Body of pancreas (tissue), 4 donors: ENCODE measurements around the gene TMEM250. TPM values are rescaled to one million over a fixed set of nuclear protein-coding genes. Genes with fewer than 3 reads are reported as not detected.

Source experiments
- ATAC-seq: fragments of 150-250 bp; one replicate; pipeline ENCODE4 v1.9.1; 2016
- DNase-seq, 4 donors: peaks; one replicate each; pipeline ENCODE4 v3.0.0-alpha.2; 2019
- H3K27ac ChIP-seq, 4 donors: fragments of 200-600 bp; sonication (generic); 1 replicate in 3 of 4; 2 replicates in 1 of 4; pipeline versions ENCODE4 v1.5.1 to v1.6.1; 2016 to 2019; ENCODE audit warnings: mild to moderate bottlenecking in 1 of 4, mixed read lengths in 1 of 4, moderate library complexity in 1 of 4
- H3K27me3 ChIP-seq, 2 donors: fragments of 200-600 bp; sonication (generic); one replicate each; pipeline ENCODE4 v1.6.0; 2016; ENCODE audit warnings: mild to moderate bottlenecking in 1 of 2
- H3K36me3 ChIP-seq, 2 donors: fragments of 200-600 bp; sonication (generic); replicated peaks in 1 of 2; 2 replicates each; pipeline ENCODE4 v1.5.1; 2016; ENCODE audit warnings: low read depth in 2 of 2; ENCODE audit not compliant: insufficient read depth in 1 of 2
- H3K4me1 ChIP-seq: fragments of 200-600 bp; sonication (generic); one replicate; pipeline ENCODE4 v1.6.0; 2016
- H3K4me3 ChIP-seq, 2 donors: fragments of 200-600 bp; sonication (generic); 1 replicate in 1 of 2; 2 replicates in 1 of 2; pipeline ENCODE4 v1.5.1; 2016 to 2019
- H3K9me3 ChIP-seq, 3 donors: fragments of 200-600 bp; sonication (generic); 1 replicate in 2 of 3; 2 replicates in 1 of 3; pipeline ENCODE4 v1.5.1; 2016
- CTCF ChIP-seq, 7 experiments: fragments of 450-650 bp in 4 of 7; fragments of 200-600 bp in 3 of 7; sonication (generic) in 3 of 7; IDR thresholded peaks; one replicate each; pipeline ENCODE4 v1.5.1; 2016 to 2019; ENCODE audit warnings: antibody characterized with exemption in 7 of 7
- POLR2A ChIP-seq, 3 donors: fragments of 450-650 bp; IDR thresholded peaks; one replicate each; pipeline ENCODE4 v1.6.1; 2016; ENCODE audit warnings: antibody characterized with exemption in 3 of 3, mild to moderate bottlenecking in 2 of 3
- WGBS, 2 donors: methylation state at CpG; one replicate each; pipeline ENCODE4 v1.1.5; 2017; 5-methylcytosine and 5-hydroxymethylcytosine counted together
- intact Hi-C: fragments of 100-400 bp; cut with DNase I; formaldehyde crosslinking; loops from one replicate; pipeline ENCODE4 v1.15.1; 2023
- total RNA-seq, 2 donors: library from RNA; depleted of rRNA; stranded (reverse); fragments of >200 nt; gene quantifications; one replicate each; pipeline ENCODE4 v1.1.0, GENCODE V29; 2016

TMEM250 gene
- total RNA-seq, 2 donors from 2014 or later, result 21.3 to 47.1 TPM

GRCh38 chr9:136075881-136076678 is 42.6 kb downstream of the TMEM250 start:
- no peak overlapping the region for H3K4me3 ChIP-seq
- H3K4me1 ChIP-seq, result peaks cover 17% of the 10 kb centered on the region
- no peak for TF ChIP-seq POLR2A (IDR thresholded peaks at IDR 0.05)
- no peaks in the 10 kb centered on the region for H3K27me3 ChIP-seq
- H3K27ac ChIP-seq, result no peak overlapping the region
- no peaks in the 10 kb centered on the region for H3K9me3 ChIP-seq
- DNase-seq (no peak), ATAC-seq (no peak)
- 70 to 85% methylated on average over 24 to 26 of the region's 26 CpGs for WGBS, 2 donors
- no peaks in the 10 kb centered on the region for H3K36me3 ChIP-seq
- intact Hi-C loops, result no loop called here

- Histone ChIP-seq H3K9me3 (no peaks in the 10 kb centered on the region), H3K36me3 (no peaks in the 10 kb centered on the region), H3K27me3 (no peaks in the 10 kb centered on the region), H3K4me3 (no peak overlapping the region), H3K4me1 (peaks cover 11% of the 10 kb centered on the region), H3K27ac (no peak overlapping the region)
- DNase-seq (no peak), ATAC-seq (no peak)
- TF ChIP-seq CTCF (IDR thresholded peaks at IDR 0.05), result no peak
- intact Hi-C loops, result no loop called here
- WGBS, 2 donors, result 86 to 91% methylated on average over 24 to 35 of the region's 35 CpGs
Measured at GRCh38 chr9:136075134-136075841, 43.4 kb downstream of the TMEM250 start.

- Histone ChIP-seq H3K36me3 (no peaks in the 10 kb centered on the region), H3K27ac (no peak overlapping the region), H3K9me3 (no peaks in the 10 kb centered on the region), H3K27me3 (no peaks in the 10 kb centered on the region), H3K4me1 (peaks cover 6% of the 10 kb centered on the region), H3K4me3 (no peak overlapping the region)
- intact Hi-C loops, result no loop called here
- no peak for TF ChIP-seq POLR2A (IDR thresholded peaks at IDR 0.05)
- no peak for TF ChIP-seq CTCF (IDR thresholded peaks at IDR 0.05)
- WGBS, 2 donors, result 89 to 92% methylated on average over 6 to 28 of the region's 28 CpGs
- ATAC-seq (no peak), DNase-seq (no peak)
Measured at GRCh38 chr9:136074706-136075105, 44.0 kb downstream of the TMEM250 start.

Other genes starting within 250 kb of the TMEM250 start
- 10 to 100 TPM; 14.8 to 30.3 TPM for gene CAMSAP1, start 211.3 kb downstream of the TMEM250 start, total RNA-seq
- gene UBAC1, start 157.5 kb downstream of the TMEM250 start, total RNA-seq, result 10 to 100 TPM; 17.4 to 25.4 TPM
- gene NACC2, start 23.6 kb downstream of the TMEM250 start, total RNA-seq, result 10 to 100 TPM; 16.6 to 21.1 TPM
- not detected for gene LHX3, start 86.3 kb upstream of the TMEM250 start, total RNA-seq
- 10 to 100 TPM in 1 of 2 donors, 1 to 10 TPM in 1; 8.8 to 22.7 TPM for gene QSOX2, start 126.9 kb upstream of the TMEM250 start, total RNA-seq
- gene CCDC187, start 185.2 kb upstream of the TMEM250 start, total RNA-seq, result 1 to 10 TPM; 1.3 to 2.3 TPM
- gene GPSM1, start 208.7 kb upstream of the TMEM250 start, total RNA-seq, result 10 to 100 TPM; 15.8 to 23.1 TPM
- gene DNLZ, start 244.9 kb upstream of the TMEM250 start, total RNA-seq, result 10 to 100 TPM; 24.1 to 31.3 TPM